HuH-7 (cell line): ENCODE measurements around the gene TSSK2.

ENCODE experiments used
- DNase-seq: peaks from one replicate; pipeline ENCODE4 v3.0.0; 2011; ENCODE audit warnings: low spot score

Gene TSSK2

GRCh38 chr22:19125474-19126308, 5.4 kb upstream of the TSSK2 start:
- DNase-seq: no peak

- no peak for DNase-seq
Measured at GRCh38 chr22:19126309-19127273, 4.5 kb upstream of the TSSK2 start.

- no peak for DNase-seq
Measured at GRCh38 chr22:19127329-19128008, 3.6 kb upstream of the TSSK2 start.

GRCh38 chr22:19128009-19128401, 3.1 kb upstream of the TSSK2 start:
- DNase-seq: no peak

- DNase-seq: no peak
Measured at GRCh38 chr22:19128946-19129727, 2.0 kb upstream of the TSSK2 start.

GRCh38 chr22:19129871-19130270, 1.2 kb upstream of the TSSK2 start:
- DNase-seq: no peak

GRCh38 chr22:19131685-19132015, 542 bp downstream of the TSSK2 start:
- DNase-seq: no peak

GRCh38 chr22:19132153-19132552, 1.0 kb downstream of the TSSK2 start:
- no peak for DNase-seq

GRCh38 chr22:19132693-19133400, 1.7 kb downstream of the TSSK2 start:
- no peak for DNase-seq

GRCh38 chr22:19133561-19133960, 2.5 kb downstream of the TSSK2 start:
- no peak for DNase-seq

- no peak for DNase-seq
Measured at GRCh38 chr22:19134176-19134831, 3.2 kb downstream of the TSSK2 start.

GRCh38 chr22:19134874-19135273, 3.8 kb downstream of the TSSK2 start:
- no peak for DNase-seq

- DNase-seq: no peak
Measured at GRCh38 chr22:19136915-19137314, 5.8 kb downstream of the TSSK2 start.

GRCh38 chr22:19137384-19138216, 6.5 kb downstream of the TSSK2 start:
- no peak for DNase-seq

GRCh38 chr22:19138217-19139000, 7.3 kb downstream of the TSSK2 start:
- no peak for DNase-seq

- DNase-seq: no peak
Measured at GRCh38 chr22:19139001-19139356, 7.9 kb downstream of the TSSK2 start.

- no peak for DNase-seq
Measured at GRCh38 chr22:19139974-19140373, 8.9 kb downstream of the TSSK2 start.

GRCh38 chr22:19142394-19142793, 11.3 kb downstream of the TSSK2 start:
- no peak for DNase-seq

- no peak for DNase-seq
Measured at GRCh38 chr22:19143212-19143611, 12.1 kb downstream of the TSSK2 start.
